GM18520 (cell line): ENCODE results near the gene SESN1.

Experiments used
- ATAC-seq: cut with Tn5 transposase; IDR thresholded peaks from one replicate; pipeline ENCODE4 v1.9.1; 2021; ENCODE audit not compliant: unreplicated experiment

The SESN1 gene

GRCh38 chr6:108966251-108966650 is 128.4 kb downstream of the SESN1 start:
- ATAC-seq = no peak

- ATAC-seq = no peak
These were observed 132.7 kb downstream of the SESN1 start for GRCh38 chr6:108961985-108962384.

- no peak for ATAC-seq
These were observed 133.6 kb downstream of the SESN1 start for GRCh38 chr6:108961077-108961476.

DNA sequence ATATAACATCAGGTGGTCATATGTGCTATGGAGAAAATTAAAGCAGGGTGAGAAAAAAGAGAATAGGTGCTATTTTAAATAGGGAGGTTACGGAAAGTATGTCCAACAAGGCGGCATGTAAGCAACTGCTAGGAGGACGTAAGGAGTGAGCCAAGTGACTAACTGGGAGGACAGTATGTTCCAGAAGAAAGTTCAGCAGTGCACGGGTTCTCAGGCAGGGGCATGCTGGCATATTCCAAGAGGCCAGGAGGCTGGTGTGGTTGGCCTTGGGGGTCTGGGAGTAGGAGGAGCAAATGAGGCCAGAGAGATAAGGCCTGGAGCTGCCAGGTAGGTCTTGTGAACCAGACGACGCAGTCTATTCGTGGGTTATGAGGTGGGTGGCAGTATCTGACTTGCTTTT is 134.0 kb downstream of the SESN1 start:
- ATAC-seq = no peak

DNA sequence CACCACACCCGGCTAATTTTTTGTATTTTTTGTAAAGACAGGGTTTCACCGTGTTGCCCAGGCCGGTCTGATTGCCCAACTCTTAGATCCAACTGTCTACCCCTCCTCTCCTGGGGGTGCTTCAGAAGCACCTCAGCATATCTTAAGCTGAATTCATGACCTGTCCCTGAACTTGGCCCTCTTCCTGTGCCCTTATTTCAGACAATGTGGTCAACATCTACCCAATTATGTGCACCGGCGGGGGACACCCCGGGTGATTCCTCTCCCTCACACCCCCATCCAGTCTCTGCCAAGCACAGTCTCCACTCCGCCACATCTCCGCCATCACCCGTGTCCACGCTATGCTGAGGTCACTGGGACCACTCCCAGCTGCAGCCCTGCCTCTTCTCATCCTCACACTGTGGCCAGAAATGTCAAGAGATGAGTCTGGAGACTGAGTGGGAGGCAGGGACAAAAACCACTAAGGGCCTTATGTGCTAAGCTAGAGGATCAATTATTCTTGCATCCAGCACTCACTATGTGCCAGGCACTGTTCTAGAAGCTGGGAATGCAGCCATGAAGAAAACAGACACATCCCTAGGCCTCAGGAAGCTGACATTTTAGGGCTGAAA is 134.6 kb downstream of the SESN1 start:
- ATAC-seq = no peak

- no peak for ATAC-seq
These were observed 135.5 kb downstream of the SESN1 start for GRCh38 chr6:108958900-108959770.

- ATAC-seq = no peak
These were observed 137.4 kb downstream of the SESN1 start for GRCh38 chr6:108957221-108957620.

GRCh38 chr6:108955329-108955949 is 139.2 kb downstream of the SESN1 start:
- no peak for ATAC-seq

GRCh38 chr6:108953681-108954080 is 141.0 kb downstream of the SESN1 start:
- no peak for ATAC-seq

GRCh38 chr6:108952776-108953486 is 141.7 kb downstream of the SESN1 start:
- ATAC-seq = no peak

DNA sequence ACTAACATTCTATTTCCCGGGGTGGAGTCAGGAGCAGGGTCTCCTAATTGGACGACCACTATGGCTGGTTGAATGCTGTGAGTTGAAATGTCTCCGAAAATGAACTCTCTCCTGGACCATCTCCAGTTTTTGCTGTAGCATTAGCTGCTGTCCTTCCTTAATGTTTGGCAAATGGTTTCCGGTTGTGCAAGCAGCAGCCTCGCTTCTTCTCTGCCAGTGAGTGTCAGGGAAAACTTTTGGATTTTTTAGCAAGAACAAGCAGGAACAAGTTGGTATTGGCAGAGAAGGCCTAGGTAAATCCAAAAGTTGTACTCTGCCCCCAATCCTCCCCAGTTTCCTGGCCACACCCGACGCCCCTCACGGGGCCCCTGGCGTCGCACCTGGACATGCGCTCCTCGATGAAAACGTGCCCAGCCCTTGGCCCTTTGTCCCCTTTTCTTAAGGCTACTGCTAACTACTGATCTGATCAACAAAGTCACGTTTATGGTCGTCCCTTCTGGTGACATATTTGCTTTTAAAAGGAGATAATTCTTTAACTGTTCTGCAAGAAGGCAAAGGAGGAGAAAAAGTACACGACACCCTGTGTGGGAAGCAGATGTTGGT is 143.2 kb downstream of the SESN1 start:
- ATAC-seq = no peak

DNA sequence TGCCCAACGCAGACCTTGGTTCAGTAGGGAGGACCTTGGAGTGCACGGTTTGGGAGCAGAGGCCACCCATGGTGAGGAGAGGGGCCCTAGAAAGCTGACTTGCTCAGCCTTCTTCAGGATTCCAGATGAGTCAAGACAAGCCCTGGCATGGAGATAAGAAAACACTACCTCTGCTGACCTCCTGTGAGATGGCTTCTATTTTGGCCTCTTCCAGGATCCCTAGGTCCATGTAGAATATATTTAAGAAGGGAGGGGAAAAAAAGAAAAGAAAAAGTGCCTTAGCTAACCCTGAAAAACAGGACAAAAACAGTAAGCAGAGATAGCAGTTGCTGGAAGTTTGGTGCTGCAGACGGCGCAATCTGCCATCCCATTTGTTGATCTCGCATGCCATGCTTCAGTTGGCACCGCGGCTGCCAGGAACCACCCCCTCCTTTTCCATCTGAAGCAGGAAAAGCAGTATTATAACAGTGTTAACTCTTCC is 146.4 kb downstream of the SESN1 start:
- no peak for ATAC-seq

DNA sequence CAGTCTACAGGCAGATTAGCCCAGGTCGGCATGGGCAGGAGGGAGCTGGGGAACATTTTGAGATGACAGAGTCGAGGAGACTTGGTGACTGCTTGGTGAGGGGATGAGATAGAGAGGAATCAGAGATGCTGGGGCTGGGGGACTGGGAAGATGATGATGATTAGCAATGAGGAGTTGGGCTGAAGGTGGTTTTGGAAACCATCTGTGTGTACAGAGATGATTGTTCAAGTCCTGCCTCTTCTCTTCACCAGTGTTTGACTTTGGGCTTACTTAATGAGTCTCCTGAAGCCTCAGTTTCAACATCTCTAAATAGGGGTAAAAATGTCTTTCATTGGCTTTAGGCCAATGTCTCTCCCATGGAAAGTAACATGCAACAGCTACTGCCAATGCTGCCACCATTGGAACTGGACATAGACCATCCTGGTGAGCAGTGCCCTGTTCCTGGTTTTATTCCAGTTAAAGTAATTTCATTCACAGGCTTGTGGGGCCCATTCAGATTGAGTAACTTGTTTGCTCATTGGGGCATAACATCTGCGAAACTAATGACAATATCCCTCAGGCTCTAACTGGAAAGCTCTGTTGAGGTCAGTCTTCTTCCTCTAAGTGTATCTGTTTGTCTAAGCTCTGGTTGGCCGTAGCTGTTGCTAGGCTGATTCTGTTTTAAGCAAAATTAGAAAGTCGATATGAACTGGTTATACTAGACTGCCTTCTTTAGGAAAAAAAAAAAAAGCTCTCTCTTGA is 147.4 kb downstream of the SESN1 start:
- ATAC-seq = no peak

- ATAC-seq = no peak
These were observed 148.0 kb downstream of the SESN1 start for GRCh38 chr6:108946695-108947094.

DNA sequence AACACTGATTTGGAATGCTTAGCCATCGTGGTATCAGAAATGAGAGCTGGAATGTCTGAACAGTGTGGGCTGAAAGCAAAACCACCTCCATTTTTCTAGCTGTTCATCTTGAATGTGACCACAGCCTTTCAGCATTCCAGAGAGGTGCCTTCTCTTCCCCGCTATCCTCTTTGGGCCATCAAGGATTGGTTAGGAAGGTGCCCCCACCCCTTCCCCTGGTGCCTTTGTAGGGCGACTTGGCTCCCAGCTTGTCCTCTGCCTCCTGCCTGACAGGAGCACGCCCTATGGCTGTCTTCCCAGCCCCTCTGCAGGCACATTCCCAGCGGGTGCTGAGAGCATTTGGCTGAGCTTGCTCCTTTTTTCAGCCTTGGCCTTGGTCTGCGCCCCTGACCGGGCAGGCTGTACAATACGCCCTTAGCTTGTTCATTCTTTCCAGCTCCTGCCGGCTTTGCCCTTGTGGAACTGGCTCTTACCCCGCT is 148.9 kb downstream of the SESN1 start:
- no peak for ATAC-seq

GRCh38 chr6:108944707-108945680 is 149.7 kb downstream of the SESN1 start:
- no peak for ATAC-seq

GRCh38 chr6:108944071-108944470 is 150.6 kb downstream of the SESN1 start:
- ATAC-seq = no peak

DNA sequence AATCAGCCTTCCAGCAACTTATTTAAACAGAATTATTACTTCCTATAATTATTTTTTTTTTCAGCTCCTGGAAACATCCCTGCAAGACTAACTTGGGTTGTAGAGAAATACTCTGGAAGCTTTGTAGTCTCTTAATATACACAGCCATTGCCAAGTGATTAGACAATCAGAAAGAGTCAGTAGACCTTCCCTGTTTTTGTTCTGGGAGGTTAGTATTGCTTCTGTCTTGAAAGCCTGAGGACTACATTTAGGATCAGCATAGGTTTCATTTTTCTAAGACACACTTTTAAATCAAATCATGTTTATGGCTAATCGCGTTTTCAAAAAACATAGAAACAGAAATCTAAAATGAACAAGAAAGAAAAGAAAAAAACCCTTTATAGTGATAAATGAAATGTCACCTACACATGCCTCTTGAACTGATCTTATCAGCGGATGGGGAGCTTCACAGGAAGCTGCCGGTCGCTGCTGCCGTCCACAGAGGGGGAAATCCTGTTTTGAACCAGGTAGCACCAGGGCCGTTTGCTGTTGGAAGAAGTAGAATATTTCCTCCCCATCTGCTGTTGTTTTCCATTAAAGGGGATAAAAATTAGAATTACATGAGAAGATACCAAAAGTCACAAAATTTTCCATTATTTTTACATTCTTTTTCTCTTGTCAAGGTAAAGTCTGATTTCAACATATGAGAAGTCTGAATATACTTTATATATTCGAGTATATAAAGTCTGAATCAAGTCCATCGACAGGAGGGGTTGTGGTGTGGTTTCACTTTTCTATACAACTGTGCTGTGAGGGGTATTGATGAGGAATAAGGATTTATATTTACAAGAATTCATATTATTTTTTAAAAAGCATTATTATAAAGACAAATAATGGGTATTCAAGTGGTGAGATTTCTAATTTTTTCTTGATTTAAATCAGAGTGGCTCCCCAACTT is 151.8 kb downstream of the SESN1 start:
- ATAC-seq = no peak
